Measurements from ENCODE around the gene SUPT20HL1.
"Not testable (repeated sequence)": the region's sequence is repeated elsewhere in the genome, so short reads cannot be mapped to it uniquely, and the experiment has no call there.

The SUPT20HL1 gene

GRCh38 chrX:24375600-24376131, 15.2 kb downstream of the SUPT20HL1 start:
- no peak for DNase-seq (ENCODE audit: low spot score)
- in situ Hi-C loops (cut with MboI; ENCODE audit: low pct_unique_long_range_greater_than_20kb, low sequenced_read_pairs, unreplicated experiment) = no loop called here
- TF ChIP-seq CTCF (IDR thresholded peaks at IDR 0.05; ENCODE audit: extremely low read depth, insufficient read depth, missing control alignments) = no peak

GRCh38 chrX:24376403-24376802, 16.0 kb downstream of the SUPT20HL1 start:
- no peak for DNase-seq (ENCODE audit: low spot score)
- in situ Hi-C loops (cut with MboI; ENCODE audit: low pct_unique_long_range_greater_than_20kb, low sequenced_read_pairs, unreplicated experiment) = no loop called here
- no peak for TF ChIP-seq CTCF (IDR thresholded peaks at IDR 0.05; ENCODE audit: extremely low read depth, insufficient read depth, missing control alignments)

GRCh38 chrX:24377195-24377594, 16.8 kb downstream of the SUPT20HL1 start:
- in situ Hi-C loops (cut with MboI; ENCODE audit: low pct_unique_long_range_greater_than_20kb, low sequenced_read_pairs, unreplicated experiment) = no loop called here
- DNase-seq (ENCODE audit: low spot score) = no peak
- TF ChIP-seq CTCF (IDR thresholded peaks at IDR 0.05; ENCODE audit: extremely low read depth, insufficient read depth, missing control alignments) = no peak

- no peak for DNase-seq (ENCODE audit: low spot score)
- in situ Hi-C loops (cut with MboI; ENCODE audit: low pct_unique_long_range_greater_than_20kb, low sequenced_read_pairs, unreplicated experiment) = no loop called here
- TF ChIP-seq CTCF (IDR thresholded peaks at IDR 0.05; ENCODE audit: extremely low read depth, insufficient read depth, missing control alignments) = no peak
Measured at GRCh38 chrX:24377911-24378468, 17.6 kb downstream of the SUPT20HL1 start.

- no peak for DNase-seq (ENCODE audit: low spot score)
- in situ Hi-C loops (cut with MboI; ENCODE audit: low pct_unique_long_range_greater_than_20kb, low sequenced_read_pairs, unreplicated experiment) = no loop called here
- TF ChIP-seq CTCF (IDR thresholded peaks at IDR 0.05; ENCODE audit: extremely low read depth, insufficient read depth, missing control alignments) = no peak
Measured at GRCh38 chrX:24378706-24379105, 18.3 kb downstream of the SUPT20HL1 start.

- TF ChIP-seq CTCF (IDR thresholded peaks at IDR 0.05; ENCODE audit: extremely low read depth, insufficient read depth, missing control alignments) = no peak
- in situ Hi-C loops (cut with MboI; ENCODE audit: low pct_unique_long_range_greater_than_20kb, low sequenced_read_pairs, unreplicated experiment) = no loop called here
- no peak for DNase-seq (ENCODE audit: low spot score)
Measured at GRCh38 chrX:24380262-24381187, 20.1 kb downstream of the SUPT20HL1 start.

- in situ Hi-C loops (cut with MboI; ENCODE audit: low pct_unique_long_range_greater_than_20kb, low sequenced_read_pairs, unreplicated experiment) = not testable (repeated sequence)
Measured at GRCh38 chrX:24382315-24382714, 21.9 kb downstream of the SUPT20HL1 start.

More at GRCh38 chrX:24382315-24382714, 21.9 kb downstream of the SUPT20HL1 start:
- not testable (repeated sequence) for DNase-seq (ENCODE audit: low spot score)
